AG09309 (cell line): ENCODE measurements around the gene HES4.

Source experiments
- DNase-seq: peaks from one replicate; pipeline ENCODE4 v3.0.0-alpha.2; 2010; ENCODE audit warnings: low read depth
- H3K4me3 ChIP-seq: 2 replicates; pipeline ENCODE4 v1.5.1; 2011; ENCODE audit warnings: mild to moderate bottlenecking, low read depth, low read length, moderate library complexity; ENCODE audit not compliant: control insufficient read depth
- CTCF ChIP-seq: IDR thresholded peaks from 2 replicates; pipeline ENCODE4 v1.5.1; 2011; ENCODE audit warnings: mild to moderate bottlenecking, low read depth, low read length, inconsistent platforms; ENCODE audit not compliant: insufficient read depth, control insufficient read depth; ENCODE audit errors: missing control alignments

HES4 gene

DNA sequence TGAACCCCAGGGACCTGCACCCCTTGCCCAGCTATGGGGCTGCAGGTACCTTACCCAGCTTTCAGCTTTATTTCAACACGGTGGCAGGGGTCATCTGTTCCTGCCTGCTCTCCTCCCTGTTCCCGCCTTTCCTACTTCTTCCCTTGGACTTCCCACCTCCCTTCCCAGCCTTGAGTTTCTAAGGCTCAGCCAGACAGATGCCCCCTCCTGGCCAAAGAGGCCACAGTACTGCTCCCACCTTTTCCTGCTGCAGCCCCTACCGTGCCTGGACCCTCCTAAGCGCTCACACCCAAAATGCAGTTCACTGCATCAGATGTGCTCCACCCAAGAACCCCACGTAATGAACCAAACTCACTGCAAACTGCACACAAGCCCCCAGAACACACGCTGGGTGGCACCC lies 48.5 kb downstream of the HES4 start:
- no peak for DNase-seq
- peak; percentile 51 for TF ChIP-seq CTCF
- H3K4me3 ChIP-seq: no peak overlapping the region

DNA sequence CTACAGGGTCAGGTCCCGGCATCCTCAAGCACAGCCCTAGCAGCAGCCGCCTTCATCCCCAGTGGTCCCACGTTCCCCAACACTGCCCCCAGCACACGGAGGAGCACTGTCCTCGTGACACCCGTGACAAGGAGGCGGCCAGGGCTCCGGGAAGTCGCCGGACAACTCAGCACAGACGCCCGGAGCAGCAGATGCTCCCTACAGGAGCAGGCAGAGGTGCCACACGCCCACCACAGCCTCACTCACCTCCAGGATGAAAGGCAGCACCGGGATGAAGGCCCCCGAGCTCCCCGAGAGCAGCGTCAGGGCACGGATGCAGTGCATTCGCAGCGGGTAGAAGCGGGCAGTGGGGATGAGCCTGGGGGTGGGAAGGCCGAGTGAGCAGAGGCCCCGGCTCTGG lies 49.0 kb downstream of the HES4 start:
- no peak for DNase-seq
- TF ChIP-seq CTCF: no peak
- no peak overlapping the region for H3K4me3 ChIP-seq

DNA sequence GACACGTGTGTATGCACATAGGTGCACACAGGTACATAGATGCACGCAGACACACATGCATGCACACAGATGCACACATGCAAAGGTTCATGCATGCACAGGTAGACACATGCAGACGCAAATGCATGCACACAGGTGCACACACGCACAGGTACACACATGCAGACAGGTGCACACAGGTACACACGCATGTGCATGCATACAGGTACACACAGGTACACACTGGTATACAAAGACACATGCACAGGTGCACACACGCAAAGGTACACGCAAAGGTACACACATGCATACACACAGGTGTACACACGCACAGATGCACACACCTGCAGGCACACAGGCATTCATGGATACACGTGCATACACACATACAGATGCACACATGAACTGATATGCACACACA lies 49.6 kb downstream of the HES4 start:
- H3K4me3 ChIP-seq: no peak overlapping the region
- no peak for DNase-seq
- no peak for TF ChIP-seq CTCF
